GM18909 (cell line): ENCODE measurements around the gene ZBTB34.

ENCODE experiments used
- ATAC-seq: cut with Tn5 transposase; IDR thresholded peaks from one replicate; pipeline ENCODE4 v1.9.1; 2021; ENCODE audit warnings: mild to moderate bottlenecking; ENCODE audit not compliant: unreplicated experiment, poor library complexity

ZBTB34 gene

GRCh38 chr9:126915281-126915816, 54.9 kb downstream of the ZBTB34 start:
- ATAC-seq = no peak

GRCh38 chr9:126915846-126916543, 55.6 kb downstream of the ZBTB34 start:
- no peak for ATAC-seq

GRCh38 chr9:126916909-126917308, 56.5 kb downstream of the ZBTB34 start:
- ATAC-seq = no peak

- no peak for ATAC-seq
Observed at GRCh38 chr9:126919193-126919592, 58.8 kb downstream of the ZBTB34 start.

GRCh38 chr9:126925876-126926275, 65.4 kb downstream of the ZBTB34 start:
- no peak for ATAC-seq

- no peak for ATAC-seq
Observed at GRCh38 chr9:126926364-126926763, 65.9 kb downstream of the ZBTB34 start.

- ATAC-seq = no peak
Observed at GRCh38 chr9:126927419-126927818, 67.0 kb downstream of the ZBTB34 start.

GRCh38 chr9:126932871-126933321, 72.5 kb downstream of the ZBTB34 start:
- ATAC-seq = no peak

GRCh38 chr9:126933334-126933980, 73.0 kb downstream of the ZBTB34 start:
- ATAC-seq = no peak

GRCh38 chr9:126934441-126934840, 74.0 kb downstream of the ZBTB34 start:
- no peak for ATAC-seq
